Stimulated activated CD4-positive, alpha-beta T cell treated with anti-CD3 and anti-CD28 coated beads, Interleukin-1b, Interleukin-23, amount 100 ng/mL, for 24 hours (primary cell): Measurements from ENCODE around the gene ALDH16A1.

Experiments used
- DNase-seq, 4 experiments: peaks; one replicate each; pipeline ENCODE4 v3.0.0-alpha.2; 2020; ENCODE audit warnings: low read depth in 4 of 4, low spot score in 1 of 4

Gene ALDH16A1

DNA sequence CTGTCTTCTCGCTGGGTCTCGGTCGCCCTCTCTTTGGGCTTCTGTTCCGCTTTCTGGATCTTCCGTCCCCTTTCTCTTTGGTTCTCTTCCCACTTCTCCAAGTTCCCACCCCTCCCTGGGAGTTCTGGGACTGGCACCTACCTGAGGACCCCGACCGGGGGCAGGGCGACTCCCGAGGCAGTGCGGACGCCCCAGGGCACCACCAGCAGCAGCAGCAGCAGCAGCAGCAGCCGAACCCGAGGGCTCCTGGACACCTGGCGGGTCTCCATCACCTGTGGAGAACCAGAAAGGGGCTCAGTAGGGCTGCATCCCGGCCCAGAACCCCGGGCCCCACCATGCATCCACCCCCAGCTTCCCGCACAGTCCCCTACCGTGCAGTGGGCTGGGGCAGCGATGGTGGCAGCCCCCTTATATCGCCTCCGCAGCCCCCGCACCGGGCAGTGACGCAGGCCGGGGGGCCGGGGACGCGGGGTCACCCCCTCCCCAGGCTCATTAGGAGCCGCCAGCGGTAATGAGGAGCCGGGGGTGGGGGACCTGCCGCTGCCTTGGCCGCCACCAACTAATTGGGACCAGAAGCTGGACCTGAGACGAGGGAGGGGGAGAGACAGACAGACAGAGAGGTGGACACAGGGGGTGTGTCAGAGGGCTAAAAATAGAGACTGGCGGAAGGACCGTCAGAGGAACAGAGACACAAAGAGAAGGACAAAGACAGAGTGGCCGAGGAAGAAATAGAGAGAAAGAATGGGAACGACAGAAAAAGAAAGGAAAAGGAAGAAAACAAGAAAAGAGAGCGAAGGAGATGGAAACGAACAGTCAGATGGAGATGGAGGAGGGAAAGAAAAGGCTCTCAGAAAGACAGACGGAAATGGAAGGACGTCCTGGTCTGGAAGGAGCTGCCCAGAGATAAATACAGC is 29.7 kb upstream of the ALDH16A1 start, which contains the start of gene PTH2:
Gene PTH2 (minus strand): TSS at position 371 of the 914 bp plus-strand sequence. CDS start 102 bp downstream, at position 269.
- DNase-seq: no peak

DNA sequence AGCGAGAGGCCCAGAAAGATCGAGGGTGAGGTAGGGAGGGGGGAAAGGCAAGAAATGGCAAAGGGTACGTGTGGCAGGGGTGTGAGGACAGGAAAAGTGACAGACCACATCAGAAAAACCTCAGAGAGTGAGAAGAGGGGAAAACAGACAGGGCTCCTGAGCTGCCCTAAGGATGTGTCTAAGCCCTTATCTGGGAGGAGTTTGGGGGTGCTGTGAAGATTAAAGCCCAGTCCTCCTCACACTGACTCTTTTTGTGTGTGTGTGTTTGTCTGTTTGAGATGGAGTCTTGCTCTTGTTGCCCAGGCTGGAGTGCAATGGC is 29.1 kb upstream of the ALDH16A1 start:
- no peak for DNase-seq

DNA sequence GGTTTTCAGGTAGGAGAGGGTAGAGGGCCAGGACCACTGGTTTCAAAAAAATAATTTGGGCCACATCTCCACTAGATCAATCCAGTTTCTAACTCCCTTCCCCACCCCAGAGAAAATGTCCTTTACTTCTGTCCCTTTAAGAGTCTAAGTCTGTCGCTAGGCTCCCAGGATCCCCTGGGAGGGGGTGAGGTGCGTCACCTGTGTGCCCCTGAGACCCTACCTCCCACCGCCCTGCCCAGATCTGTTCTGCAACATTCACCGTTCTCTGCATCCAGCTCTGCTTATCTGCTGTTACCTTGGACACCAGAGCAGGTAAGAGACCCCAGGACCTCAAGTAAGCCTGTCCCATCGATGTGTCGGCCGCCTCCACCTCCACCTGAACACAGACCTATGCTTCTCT is 27.8 kb upstream of the ALDH16A1 start, which contains the start of gene GFY:
Gene GFY (plus strand): TSS at position 211 of the 400 bp plus-strand sequence. CDS start 1,043 bp downstream, outside the sequence.
- no peak for DNase-seq

DNA sequence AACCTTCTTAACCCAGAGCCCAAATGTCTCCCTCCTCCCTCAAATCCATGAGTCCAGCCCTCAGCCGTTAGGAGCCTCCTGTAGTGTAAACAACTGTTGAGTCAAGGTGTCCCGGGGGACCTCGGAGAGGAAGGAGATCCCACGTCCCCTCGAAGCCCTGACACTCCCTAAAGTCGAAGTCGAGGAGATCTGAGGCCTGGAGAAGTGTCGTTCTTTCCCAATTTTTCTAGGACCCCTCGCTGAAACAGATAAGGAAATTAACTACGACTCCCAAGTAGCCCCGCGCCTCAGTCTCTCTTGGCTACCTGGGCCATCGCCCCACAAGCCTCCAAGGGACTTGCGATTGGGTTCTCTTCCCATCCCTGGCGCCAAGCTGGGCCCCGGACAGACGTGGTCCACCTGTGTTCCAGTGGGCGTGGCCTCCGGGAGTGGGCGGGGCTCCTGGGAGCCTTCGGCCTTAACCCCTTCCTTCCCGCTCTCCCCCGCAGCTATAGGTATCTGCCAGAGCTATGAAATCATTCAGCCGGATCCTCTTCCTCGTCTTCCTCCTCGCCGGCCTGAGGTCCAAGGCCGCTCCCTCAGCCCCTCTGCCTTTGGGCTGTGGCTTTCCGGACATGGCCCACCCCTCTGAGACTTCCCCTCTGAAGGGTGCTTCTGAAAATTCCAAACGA is 27.0 kb upstream of the ALDH16A1 start:
- DNase-seq: no peak

DNA sequence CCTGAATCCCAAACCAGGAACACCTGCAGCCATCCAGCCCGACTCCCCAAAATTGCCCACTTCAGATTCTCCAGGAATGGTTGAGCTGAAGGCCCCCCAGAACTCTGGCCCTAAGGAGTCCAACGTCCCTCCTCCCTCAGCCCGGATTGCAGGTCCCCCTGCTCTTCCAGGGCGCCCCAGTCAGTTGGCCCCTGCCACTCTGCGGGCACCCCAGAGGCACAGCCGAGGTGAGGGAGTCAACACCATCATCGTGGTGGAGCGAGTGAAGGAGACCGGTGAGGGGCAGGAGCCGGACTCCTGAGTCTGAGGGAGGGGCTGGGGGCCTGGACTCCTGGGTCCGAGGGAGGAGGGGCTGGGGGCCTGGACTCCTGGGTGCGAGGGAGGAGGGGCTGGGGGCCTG is 25.7 kb upstream of the ALDH16A1 start:
- no peak for DNase-seq

DNA sequence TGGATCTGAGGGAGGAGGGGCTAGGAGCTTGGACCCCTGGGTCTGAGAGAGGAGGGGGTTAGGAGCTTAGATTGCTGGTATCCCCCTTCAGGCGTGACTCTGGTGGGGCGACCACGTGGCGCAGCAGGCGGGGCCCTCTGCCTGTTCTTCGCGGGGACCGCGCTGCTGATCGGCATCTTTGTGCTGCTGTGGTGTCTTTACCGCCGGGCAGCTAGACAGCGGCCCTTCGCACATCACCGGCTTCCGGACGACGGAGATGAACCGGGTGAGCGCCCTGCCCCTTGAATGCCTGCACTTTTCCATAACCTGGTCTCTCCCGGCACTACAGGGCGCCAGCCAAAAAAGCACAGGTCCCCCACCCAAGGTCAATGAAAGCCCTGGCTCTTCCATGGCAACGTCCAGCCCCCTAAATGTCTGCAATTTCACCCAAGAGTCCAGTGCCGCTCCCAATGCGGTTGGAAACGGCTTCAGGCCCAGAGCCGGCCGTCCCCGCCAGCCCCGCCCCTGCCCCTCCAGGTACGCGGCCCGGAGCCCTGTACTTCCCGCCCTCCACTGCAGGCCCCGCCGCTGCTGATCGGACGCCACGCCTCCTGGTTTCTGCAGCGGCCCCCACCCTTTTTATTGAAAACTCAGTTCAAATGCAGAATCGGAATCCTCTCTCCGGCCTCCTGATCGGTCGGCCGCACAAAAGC is 25.0 kb upstream of the ALDH16A1 start:
- DNase-seq: no peak

DNA sequence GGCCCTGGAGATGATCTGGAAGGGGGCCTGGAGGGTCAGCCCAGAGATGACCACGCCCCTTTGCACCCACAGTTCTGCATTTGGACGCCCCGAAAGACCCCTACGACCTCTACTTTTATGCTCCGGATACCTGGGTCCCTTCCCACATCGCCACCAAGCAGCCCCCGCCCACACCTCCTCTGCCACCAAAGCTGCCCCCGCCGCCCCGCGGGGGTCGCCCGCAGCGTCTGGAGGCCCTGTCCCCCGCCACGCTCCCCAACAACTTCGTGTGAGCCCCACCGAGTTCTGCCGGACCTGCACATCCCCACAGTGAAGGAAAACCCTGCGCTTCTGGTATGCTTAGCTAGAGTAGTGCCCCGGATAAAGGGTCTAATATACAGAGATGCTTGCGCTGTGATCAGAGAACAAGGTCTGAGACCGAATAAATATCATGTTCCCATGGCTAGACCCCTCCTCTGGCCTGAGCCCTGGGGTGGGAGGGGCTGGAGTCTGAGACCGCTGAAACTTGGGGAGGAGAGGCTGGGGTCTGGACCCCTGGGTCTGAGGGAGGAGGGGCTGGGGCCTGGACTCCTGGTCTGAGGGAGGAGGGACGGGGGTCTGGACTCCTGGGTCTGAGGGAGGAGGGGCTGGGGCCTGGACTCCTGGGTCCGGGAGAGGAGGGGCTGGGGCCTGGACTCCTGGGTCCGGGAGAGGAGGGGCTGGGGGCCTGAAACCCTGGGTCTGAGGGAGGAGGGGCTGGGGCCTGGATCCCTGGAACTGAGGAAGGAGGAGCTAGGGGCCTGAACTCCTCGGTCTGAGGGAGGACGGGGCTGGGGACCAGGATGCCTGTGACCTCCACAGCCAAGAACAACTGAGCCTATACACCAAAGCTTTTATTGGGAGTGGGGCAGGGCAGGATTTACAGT is 24.2 kb upstream of the ALDH16A1 start:
- no peak for DNase-seq

DNA sequence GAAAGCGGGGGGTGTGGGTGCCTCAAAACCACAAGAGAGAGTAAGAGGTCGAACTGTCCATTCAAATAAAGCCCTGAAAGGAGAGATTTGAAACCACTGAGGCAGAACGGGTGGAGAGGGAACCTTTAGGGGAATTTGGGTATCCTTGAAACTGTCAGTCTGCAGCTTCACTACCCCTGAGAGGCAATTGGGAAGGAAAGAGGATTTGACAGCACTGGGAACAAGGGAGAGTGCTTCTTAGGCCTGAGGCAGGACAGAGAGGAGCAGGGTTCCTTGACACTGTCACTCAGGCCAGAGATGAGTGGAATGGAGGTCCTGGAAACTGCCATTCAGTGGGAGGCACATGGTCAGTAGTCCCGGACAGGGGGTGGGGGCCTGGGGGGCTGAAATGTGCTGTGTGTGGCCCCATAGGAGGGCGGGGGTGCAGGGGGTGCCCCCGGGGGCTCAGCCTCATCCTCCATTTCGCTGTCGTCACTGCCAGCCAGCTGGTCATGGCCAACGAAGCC is 22.8 kb upstream of the ALDH16A1 start:
- no peak for DNase-seq

DNA sequence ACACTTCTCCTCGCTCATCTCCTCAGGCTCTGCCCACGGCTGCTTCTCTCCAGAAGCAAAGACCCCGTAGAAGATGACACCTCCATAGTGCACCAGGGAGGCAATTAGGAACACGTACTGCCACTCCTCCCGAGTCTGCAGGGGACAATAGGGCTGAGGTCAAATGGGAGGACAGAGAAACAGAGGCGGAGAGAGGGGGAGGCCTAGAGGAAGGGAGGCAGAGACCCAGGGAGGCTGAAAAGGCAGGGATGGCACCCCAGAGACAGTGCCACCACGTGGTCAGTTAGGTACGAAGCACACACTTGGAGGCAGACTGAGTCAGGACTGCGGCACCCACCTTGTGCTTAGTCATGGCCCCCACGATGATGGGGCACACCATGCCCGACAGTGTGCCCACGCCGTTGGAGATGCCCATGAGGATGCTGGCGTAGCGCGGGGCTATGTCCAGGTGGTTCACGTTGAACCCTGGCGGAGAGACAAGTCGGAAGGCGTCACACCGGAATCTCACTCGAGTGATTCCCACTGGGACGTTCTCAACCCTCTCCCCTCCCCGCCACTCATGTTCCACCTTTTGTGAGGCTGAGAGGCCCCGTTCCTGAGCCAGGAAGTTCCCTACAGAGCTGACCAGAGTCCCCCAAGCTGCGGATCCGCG is 22.2 kb upstream of the ALDH16A1 start:
- no peak for DNase-seq

DNA sequence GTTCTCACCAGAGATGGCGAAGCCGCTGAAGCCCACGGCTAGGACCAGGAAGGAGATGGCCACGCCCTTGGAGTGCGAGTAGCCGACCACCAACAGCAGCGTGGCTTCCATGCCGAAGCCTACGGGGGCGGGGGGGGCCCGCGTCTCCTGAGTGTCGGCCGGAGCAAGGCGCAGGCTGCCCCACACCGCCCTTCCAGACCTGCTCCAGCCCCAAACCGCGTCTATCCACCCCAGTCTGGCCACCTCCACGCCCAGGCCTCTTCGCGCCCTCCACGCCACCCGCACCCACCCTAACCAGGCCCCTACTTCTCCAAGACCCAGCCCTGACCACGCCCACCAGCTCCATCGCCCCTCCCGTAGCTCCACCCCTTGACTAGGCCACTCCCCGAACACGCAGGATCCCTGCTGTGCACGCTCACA is 21.7 kb upstream of the ALDH16A1 start:
- DNase-seq: no peak

DNA sequence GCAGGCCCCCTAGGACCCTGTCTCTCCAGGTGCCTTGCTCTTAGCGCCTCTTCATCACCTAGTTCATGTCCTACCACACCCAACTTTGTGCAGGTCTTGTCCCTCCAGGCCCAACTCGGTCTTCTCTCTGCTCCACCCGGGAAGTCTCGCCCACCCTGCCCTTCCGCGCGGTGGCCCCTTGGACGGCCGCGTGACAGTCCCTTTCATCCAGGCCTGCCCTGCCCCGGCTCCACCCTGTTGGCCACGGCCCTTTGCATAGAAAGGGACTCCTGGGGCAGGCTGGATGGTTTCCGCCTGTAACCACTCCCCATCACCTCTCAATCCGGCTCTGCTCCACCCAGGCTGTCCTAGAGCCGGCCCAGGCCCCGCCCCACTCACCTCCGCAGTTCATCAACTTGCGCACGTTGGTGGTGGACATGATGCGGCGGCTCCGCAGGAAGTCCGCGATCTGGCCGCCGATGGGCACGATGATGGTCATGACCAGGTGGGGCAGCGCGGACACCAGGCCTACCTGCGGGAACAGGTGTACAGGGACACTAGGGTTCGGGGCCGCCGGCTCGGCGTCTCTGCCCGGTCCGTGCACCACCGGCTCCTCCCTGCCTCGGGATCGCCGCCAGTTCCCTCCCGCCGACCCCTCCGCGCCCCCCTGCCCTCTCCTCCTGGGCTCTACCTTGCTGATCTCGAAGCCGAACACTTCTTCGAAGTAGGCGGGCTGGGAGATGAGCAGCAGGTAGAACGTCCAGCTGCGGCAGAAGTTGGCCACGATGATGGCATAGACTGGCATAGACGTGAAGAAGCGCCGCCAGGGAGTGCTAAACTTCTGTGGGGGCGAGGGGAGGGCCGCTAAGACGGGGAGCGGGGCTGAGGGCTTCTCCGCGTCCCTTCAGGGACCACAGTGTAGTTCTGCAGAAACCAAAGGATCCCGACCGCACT is 20.6 kb upstream of the ALDH16A1 start:
- DNase-seq: no peak

DNA sequence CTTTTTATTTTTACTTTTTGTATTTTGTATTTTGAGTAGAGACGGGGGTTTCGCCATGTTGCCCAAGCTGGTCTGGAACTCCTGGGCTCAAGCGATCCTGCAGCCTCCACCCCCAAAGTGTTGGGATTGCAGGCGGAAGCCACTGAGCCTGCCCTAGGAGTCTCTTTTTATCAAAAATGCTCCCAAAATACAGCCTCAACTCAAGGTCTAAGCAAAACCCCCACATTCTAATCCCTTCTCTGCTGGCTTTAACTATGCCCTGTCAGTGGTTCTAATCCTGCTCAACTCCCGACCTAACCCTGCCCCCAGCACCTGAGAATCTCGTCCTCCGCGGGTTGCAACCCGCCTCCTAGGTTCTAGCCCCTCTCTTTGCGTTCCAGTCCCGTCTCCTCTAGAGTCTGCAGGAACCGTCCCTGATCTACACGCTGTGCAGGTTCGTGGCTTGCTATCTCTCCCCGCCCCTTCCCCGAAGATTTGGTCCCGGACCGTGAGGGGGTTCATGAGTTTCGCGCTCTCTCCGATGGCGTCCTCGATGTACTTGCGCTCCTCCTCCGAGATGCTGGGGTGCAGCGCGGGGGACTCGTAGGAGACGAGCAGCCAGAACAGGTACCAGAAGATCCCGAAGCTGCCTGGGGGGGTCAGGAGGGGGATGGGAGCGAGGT is 19.7 kb upstream of the ALDH16A1 start:
- DNase-seq: no peak

DNA sequence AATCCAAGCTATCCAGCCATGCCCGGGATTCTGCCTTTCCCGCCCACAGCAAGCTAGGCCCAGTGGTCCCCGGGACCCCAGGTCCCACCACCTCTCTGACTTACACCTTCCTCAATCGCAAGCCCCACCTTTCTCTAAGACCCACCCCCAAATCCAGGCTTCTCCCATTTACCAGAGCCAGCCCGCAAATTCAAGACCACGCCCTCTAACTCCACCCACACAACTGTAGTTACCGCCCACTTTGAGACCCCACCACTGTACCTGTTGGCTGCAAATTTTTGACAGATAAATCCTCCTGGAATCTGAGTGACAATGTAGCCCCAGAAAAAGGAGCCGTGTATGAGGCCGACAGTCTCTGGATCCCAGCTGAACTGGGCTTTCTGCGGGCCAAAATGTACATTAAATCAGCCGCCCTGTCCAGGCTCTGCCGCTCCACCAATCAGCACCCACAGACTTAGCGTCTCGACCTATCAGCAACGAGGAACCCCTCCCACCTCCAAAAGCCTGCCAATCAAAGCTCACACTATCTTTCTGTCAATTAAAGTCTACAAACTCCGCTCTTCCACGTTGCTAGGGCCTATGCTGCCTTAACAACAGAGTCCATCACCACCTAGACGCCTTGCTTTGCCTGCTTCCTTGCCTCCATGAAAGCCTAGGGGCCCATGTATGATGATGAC is 18.0 kb upstream of the ALDH16A1 start:
- no peak for DNase-seq

DNA sequence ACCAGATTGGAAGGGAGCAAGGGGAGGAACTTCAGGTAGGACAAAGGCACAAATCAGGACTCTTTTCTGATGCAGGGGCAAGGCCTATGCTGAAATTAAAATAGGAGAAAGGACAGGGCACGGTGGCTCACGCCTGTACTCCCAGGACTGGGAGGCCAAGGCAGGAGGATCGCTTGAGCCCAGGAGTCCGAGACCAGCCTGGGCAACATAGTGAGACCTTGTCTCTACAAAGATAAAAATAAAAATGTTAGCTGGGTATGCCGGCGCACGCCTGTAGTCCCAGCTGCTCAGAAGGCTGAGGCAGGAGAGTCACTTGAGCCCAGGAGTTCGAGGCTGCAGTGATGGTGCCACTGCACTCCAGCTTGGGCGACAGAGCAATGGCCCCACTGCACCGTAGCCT is 17.4 kb upstream of the ALDH16A1 start:
- no peak for DNase-seq

DNA sequence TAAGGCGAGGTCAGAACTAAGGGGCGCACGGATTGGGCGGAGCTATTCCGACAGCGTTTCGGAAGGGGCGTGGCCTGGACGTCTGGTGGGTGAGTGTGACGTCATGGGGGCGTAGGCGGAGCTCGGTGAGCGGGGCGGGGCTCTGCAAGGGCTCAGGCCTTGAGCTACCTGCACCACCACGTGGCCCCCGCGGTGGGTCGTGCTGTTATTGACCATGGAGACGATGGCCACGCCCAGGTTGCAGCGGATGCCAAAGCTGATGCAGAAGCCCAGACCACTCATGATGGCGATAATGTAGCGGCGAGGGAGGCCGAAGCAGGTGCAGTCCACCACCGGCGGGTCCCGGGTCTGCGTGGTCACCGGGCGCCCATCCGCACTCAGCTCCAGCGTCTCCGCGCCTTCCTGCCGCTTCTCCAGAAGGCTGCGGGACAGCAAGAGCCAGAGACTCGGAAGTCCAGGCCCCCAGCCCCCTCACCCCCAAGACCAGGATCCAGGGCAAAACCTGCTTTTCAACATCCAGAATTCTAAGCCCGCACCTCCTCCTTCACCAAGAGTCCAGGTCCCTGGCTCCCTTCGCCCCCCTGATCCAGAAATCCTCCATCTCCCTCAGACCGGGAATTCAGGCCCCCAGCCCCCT is 16.5 kb upstream of the ALDH16A1 start:
- peak in 2 of 4 experiments; percentile 47 to 56 for DNase-seq

DNA sequence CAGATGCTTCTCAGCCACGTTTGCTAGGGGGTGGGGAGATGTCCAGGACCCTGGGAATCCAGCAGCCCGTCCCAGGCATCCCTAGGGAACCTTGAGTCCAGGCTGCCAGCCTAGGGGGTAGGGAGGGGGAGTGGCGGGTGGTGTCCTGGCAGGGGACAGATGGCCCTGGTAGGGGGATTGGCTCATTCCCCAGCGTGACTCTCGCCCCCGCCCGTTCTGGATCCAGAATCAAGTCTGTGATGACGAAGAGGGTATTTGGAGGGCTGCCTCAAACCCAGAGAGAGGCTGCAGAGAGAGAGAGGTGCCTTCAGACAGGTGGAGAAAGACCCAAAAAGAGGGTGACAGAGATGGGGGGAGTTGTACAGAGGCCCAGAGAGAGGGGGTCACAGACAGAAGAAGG is 15.8 kb upstream of the ALDH16A1 start:
- DNase-seq: no peak

DNA sequence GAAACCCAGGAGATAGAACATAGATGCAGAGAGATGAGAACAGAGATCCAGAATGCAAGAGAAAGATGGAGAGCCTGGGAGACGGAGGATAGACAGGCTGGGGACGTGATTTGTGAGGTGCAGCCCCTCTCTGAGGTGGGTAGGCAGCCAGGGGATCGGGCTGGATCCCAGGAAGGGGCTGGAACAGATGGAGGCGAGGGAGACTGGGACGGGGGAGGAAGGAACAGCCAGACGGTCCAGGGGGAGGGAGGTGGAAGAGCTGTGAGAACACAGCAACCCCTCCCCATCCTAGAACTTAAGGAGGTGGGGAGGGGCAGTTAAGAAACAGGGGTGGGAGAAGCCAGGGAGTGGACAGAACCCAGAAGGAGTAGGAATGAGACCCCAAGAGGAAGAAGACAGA is 14.8 kb upstream of the ALDH16A1 start:
- DNase-seq: no peak
